GM12878 (cell line): Measurements from ENCODE around the gene DLL1. TPM values are rescaled to one million over a fixed set of nuclear protein-coding genes. Genes with fewer than 3 reads are reported as not detected.

Experiments
- ATF7 ChIP-seq: fragments of 450-650 bp; IDR thresholded peaks from 2 replicates; pipeline ENCODE4 v1.6.1; 2016; ENCODE audit warnings: low read depth, mild to moderate bottlenecking
- ETV6 ChIP-seq, 2 experiments: fragments of 450-650 bp in 1 of 2; IDR thresholded peaks in 1 of 2; conservative IDR thresholded peaks in 1 of 2; 2 replicates each; pipeline ENCODE4 v1.6.1; 2014; ENCODE audit warnings: antibody characterized with exemption in 1 of 2, borderline replicate concordance in 1 of 2, low read depth in 1 of 2, mild to moderate bottlenecking in 1 of 2, moderate library complexity in 1 of 2
- MTA3 ChIP-seq: IDR thresholded peaks from 2 replicates; pipeline ENCODE4 v1.6.1; 2012; ENCODE audit warnings: low read length, inconsistent platforms, borderline replicate concordance
- SP1 ChIP-seq: IDR thresholded peaks from one replicate; pipeline ENCODE4 v1.6.1; 2011; ENCODE audit warnings: low read depth, low read length
- TCF12 ChIP-seq: IDR thresholded peaks from 2 replicates; pipeline ENCODE4 v1.6.1; 2011; ENCODE audit warnings: low read depth, mild to moderate bottlenecking, low read length
- TCF7 ChIP-seq: IDR thresholded peaks from 2 replicates; pipeline ENCODE4 v1.6.1; 2014; ENCODE audit warnings: antibody characterized with exemption, borderline replicate concordance
- ZNF217 ChIP-seq: fragments of 450-650 bp; IDR thresholded peaks from 2 replicates; pipeline ENCODE4 v1.6.1; 2017; ENCODE audit warnings: antibody characterized with exemption, mild to moderate bottlenecking
- polyA plus RNA-seq, 11 experiments: library from polyadenylated mRNA; depleted of rRNA in 4 of 11; unstranded in 6 of 11; stranded (reverse) in 5 of 11; fragments of >200 nt; fragmentation: Nextera tagmentation in 4 of 11; fragmentation: Illumina TruSeq in 1 of 11; extraction: Ambion mirVana in 4 of 11; extraction: Trizol in 1 of 11; gene quantifications; 1 replicate in 1 of 11; 2 replicates in 10 of 11; pipeline versions ENCODE4 v1.2.1 to v1.2.3, GENCODE V29; 2011 to 2016; ENCODE audit warnings: inconsistent platforms in 2 of 11, missing spikeins in 2 of 11, low read depth in 1 of 11
- total RNA-seq, 4 experiments: library from RNA; depleted of rRNA in 3 of 4; stranded (reverse); fragments of >200 nt in 3 of 4; fragmentation: Illumina TruSeq in 1 of 4; extraction: Trizol in 1 of 4; gene quantifications; 2 replicates each; pipeline versions ENCODE4 v1.2.1 to v1.2.3, GENCODE V29; 2013 to 2021
- TF ChIP-seq, protein P1 (sequence below): IDR thresholded peaks from 2 replicates; pipeline ENCODE4 v1.6.1; 2012; ENCODE audit warnings: mild to moderate bottlenecking, low read depth, low read length
- TF ChIP-seq, protein P2 (sequence below): IDR thresholded peaks from 2 replicates; pipeline ENCODE4 v1.6.1; 2012; ENCODE audit warnings: low read depth, low read length, improper control_type of control experiment
- TF ChIP-seq, protein P3 (sequence below): fragments of 450-650 bp; IDR thresholded peaks from 2 replicates; pipeline ENCODE4 v1.6.1; 2017; ENCODE audit warnings: mild to moderate bottlenecking, low read depth, inconsistent platforms; ENCODE audit not compliant: poor library complexity, severe bottlenecking

The DLL1 gene
- total and polyA plus RNA-seq, 10 of the 15 experiments (the other 5 are each of a cell fraction or from before 2014, with no cell fraction given), result 0.02 to 0.80 (median 0.19) TPM

DNA sequence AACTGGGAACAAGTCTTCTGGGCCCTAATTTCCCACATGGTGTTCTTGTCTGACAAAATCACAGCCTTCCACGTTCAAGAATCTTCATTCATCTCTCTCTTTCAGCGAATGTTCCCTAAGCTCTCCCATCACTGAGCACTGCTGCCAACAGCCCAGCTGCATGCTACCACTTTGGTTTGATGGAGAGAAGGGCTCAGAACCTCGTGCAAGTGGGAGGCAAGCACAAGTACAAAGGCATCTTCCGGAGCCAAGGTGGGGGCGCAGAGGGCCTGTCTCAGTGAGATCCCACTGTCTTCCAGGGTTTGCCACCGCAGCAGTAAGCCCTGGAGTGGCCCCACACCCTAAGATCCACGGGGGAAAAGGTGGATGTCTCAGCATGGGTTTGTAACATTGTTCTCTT lies 17.2 kb downstream of the DLL1 start (continued):
- TF ChIP-seq, protein P1, sequence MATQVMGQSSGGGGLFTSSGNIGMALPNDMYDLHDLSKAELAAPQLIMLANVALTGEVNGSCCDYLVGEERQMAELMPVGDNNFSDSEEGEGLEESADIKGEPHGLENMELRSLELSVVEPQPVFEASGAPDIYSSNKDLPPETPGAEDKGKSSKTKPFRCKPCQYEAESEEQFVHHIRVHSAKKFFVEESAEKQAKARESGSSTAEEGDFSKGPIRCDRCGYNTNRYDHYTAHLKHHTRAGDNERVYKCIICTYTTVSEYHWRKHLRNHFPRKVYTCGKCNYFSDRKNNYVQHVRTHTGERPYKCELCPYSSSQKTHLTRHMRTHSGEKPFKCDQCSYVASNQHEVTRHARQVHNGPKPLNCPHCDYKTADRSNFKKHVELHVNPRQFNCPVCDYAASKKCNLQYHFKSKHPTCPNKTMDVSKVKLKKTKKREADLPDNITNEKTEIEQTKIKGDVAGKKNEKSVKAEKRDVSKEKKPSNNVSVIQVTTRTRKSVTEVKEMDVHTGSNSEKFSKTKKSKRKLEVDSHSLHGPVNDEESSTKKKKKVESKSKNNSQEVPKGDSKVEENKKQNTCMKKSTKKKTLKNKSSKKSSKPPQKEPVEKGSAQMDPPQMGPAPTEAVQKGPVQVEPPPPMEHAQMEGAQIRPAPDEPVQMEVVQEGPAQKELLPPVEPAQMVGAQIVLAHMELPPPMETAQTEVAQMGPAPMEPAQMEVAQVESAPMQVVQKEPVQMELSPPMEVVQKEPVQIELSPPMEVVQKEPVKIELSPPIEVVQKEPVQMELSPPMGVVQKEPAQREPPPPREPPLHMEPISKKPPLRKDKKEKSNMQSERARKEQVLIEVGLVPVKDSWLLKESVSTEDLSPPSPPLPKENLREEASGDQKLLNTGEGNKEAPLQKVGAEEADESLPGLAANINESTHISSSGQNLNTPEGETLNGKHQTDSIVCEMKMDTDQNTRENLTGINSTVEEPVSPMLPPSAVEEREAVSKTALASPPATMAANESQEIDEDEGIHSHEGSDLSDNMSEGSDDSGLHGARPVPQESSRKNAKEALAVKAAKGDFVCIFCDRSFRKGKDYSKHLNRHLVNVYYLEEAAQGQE, result no peak
- TF ChIP-seq, protein P2, sequence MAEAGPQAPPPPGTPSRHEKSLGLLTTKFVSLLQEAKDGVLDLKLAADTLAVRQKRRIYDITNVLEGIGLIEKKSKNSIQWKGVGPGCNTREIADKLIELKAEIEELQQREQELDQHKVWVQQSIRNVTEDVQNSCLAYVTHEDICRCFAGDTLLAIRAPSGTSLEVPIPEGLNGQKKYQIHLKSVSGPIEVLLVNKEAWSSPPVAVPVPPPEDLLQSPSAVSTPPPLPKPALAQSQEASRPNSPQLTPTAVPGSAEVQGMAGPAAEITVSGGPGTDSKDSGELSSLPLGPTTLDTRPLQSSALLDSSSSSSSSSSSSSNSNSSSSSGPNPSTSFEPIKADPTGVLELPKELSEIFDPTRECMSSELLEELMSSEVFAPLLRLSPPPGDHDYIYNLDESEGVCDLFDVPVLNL, result no peak
- TF ChIP-seq MTA3 (no peak), TCF7 (no peak), ETV6 (conservative IDR thresholded peaks at IDR 0.05 in 1 of 2, IDR thresholded peaks at IDR 0.05 in 1 of 2; ENCODE audit: borderline replicate concordance in 1 of 2, low read depth in 1 of 2) (no peak), ATF7 (no peak), TCF12 (no peak), ZNF217 (no peak), SP1 (no peak)
- TF ChIP-seq, protein P3, sequence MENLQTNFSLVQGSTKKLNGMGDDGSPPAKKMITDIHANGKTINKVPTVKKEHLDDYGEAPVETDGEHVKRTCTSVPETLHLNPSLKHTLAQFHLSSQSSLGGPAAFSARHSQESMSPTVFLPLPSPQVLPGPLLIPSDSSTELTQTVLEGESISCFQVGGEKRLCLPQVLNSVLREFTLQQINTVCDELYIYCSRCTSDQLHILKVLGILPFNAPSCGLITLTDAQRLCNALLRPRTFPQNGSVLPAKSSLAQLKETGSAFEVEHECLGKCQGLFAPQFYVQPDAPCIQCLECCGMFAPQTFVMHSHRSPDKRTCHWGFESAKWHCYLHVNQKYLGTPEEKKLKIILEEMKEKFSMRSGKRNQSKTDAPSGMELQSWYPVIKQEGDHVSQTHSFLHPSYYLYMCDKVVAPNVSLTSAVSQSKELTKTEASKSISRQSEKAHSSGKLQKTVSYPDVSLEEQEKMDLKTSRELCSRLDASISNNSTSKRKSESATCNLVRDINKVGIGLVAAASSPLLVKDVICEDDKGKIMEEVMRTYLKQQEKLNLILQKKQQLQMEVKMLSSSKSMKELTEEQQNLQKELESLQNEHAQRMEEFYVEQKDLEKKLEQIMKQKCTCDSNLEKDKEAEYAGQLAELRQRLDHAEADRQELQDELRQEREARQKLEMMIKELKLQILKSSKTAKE, result no peak
